Measurements from ENCODE around the gene NKX1-1.

GRCh38 chr4:1448589-1449420 lies 42.6 kb upstream of the NKX1-1 start:
- TF ChIP-seq EZH2 (IDR thresholded peaks at IDR 0.05; ENCODE audit: borderline replicate concordance, low read depth, low read length, severe bottlenecking) (no peak), CTCF (IDR thresholded peaks at IDR 0.05; ENCODE audit: borderline replicate concordance, extremely low read depth, low read length, poor library complexity, severe bottlenecking) (no peak)
